B cell (primary cell): ENCODE results near the gene SH3D19. TPM values are rescaled to one million over a fixed set of nuclear protein-coding genes. Genes with fewer than 3 reads are reported as not detected.

Source experiments
- ATAC-seq: fragments of 200-7000 bp; cut with Tn5 transposase; one replicate; pipeline ENCODE4 v1.10.0; 2021; ENCODE audit warnings: low read depth, mild to moderate bottlenecking, moderate number of reproducible peaks, moderate library complexity
- CTCF ChIA-PET: fragments of 350-600 bp; sonication (Branson Sonifier 250); formaldehyde crosslinking; loops from one replicate; lab custom pipeline; 2021; ENCODE audit warnings: antibody characterized with exemption, inconsistent platforms; lab: Charles Lee
- POLR2A ChIA-PET: fragments of 350-600 bp; sonication (Branson Sonifier 250); formaldehyde crosslinking; loops from one replicate; lab custom pipeline; 2021; ENCODE audit warnings: antibody characterized with exemption; lab: Charles Lee
- DNase-seq: peaks from one replicate; pipeline ENCODE4 v3.0.0; 2013
- H2AFZ ChIP-seq: 2 replicates; pipeline ENCODE4 v1.6.1; 2012; ENCODE audit warnings: mild to moderate bottlenecking, low read depth, low read length; ENCODE audit not compliant: insufficient read depth, poor library complexity, severe bottlenecking
- H3K27ac ChIP-seq, 2 donors: 1 replicate in 1 of 2; 2 replicates in 1 of 2; pipeline ENCODE4 v1.5.1; 2012 to 2013; ENCODE audit warnings: low read length in 2 of 2, mild to moderate bottlenecking in 2 of 2, moderate library complexity in 1 of 2
- H3K27me3 ChIP-seq, 4 experiments: fragments of 200-600 bp in 1 of 4; sonication (generic) in 1 of 4; replicated peaks in 1 of 4; 1 replicate in 2 of 4; 2 replicates in 2 of 4; pipeline versions ENCODE4 v1.6.1 to v1.7.0; 2013 to 2016; ENCODE audit warnings: low read length in 3 of 4, mild to moderate bottlenecking in 2 of 4, mixed read lengths in 1 of 4, moderate library complexity in 1 of 4; ENCODE audit not compliant: insufficient read depth in 4 of 4, control insufficient read depth in 3 of 4; ENCODE audit errors: control extremely low read depth in 1 of 4
- H3K36me3 ChIP-seq, 2 experiments: replicated peaks in 1 of 2; 1 replicate in 1 of 2; 2 replicates in 1 of 2; pipeline versions ENCODE4 v1.6.1 to v1.7.1; 2013; ENCODE audit warnings: low read length in 1 of 2; ENCODE audit not compliant: insufficient read depth in 2 of 2, control insufficient read depth in 1 of 2; ENCODE audit errors: control extremely low read depth in 1 of 2, extremely low read depth in 1 of 2
- H3K4me1 ChIP-seq, 2 donors: fragments of 200-600 bp in 1 of 2; sonication (generic) in 1 of 2; 1 replicate in 1 of 2; 2 replicates in 1 of 2; pipeline versions ENCODE4 v1.5.1 to v1.6.1; 2013 to 2017; ENCODE audit warnings: low read length in 2 of 2; ENCODE audit not compliant: control insufficient read depth in 2 of 2, insufficient read depth in 2 of 2
- H3K4me2 ChIP-seq: replicated peaks from 2 replicates; pipeline ENCODE3; 2012; ENCODE audit warnings: mild to moderate bottlenecking, low read depth, low read length; ENCODE audit not compliant: poor library complexity, severe bottlenecking
- H3K4me3 ChIP-seq, 5 experiments: fragments of 200-600 bp in 1 of 5; sonication (generic) in 1 of 5; 1 replicate in 3 of 5; 2 replicates in 2 of 5; pipeline versions ENCODE4 v1.5.1 to v1.7.0; 2011 to 2016; ENCODE audit warnings: low read length in 4 of 5, mild to moderate bottlenecking in 4 of 5, low read depth in 2 of 5, control low read depth in 1 of 5, moderate library complexity in 1 of 5; ENCODE audit not compliant: insufficient read depth in 1 of 5; ENCODE audit errors: control extremely low read depth in 1 of 5, extremely low read depth in 1 of 5
- H3K79me2 ChIP-seq: fragments of 200-600 bp; sonication (generic); one replicate; pipeline ENCODE4 v1.6.0; 2016; ENCODE audit warnings: low read length; ENCODE audit not compliant: control insufficient read depth, insufficient read depth
- H3K9ac ChIP-seq: fragments of 200-600 bp; sonication (generic); 2 replicates; pipeline ENCODE4 v1.6.1; 2017; ENCODE audit warnings: mild to moderate bottlenecking, low read length, moderate library complexity
- H3K9me3 ChIP-seq, 3 donors: one replicate each; pipeline versions ENCODE4 v1.6.1 to v1.7.1; 2013; ENCODE audit warnings: low read length in 2 of 3; ENCODE audit not compliant: control insufficient read depth in 2 of 3, insufficient read depth in 1 of 3; ENCODE audit errors: control extremely low read depth in 1 of 3
- H4K20me1 ChIP-seq: 2 replicates; pipeline ENCODE4 v1.6.0; 2012; ENCODE audit warnings: mild to moderate bottlenecking, low read length; ENCODE audit not compliant: insufficient read depth, control insufficient read depth, poor library complexity, severe bottlenecking
- H3K27ac Mint-ChIP-seq: one replicate; pipeline ENCODE4 v1.8.0; 2021; ENCODE audit warnings: mixed read lengths
- H3K27me3 Mint-ChIP-seq: one replicate; pipeline ENCODE4 v1.8.0; 2021; ENCODE audit warnings: mixed read lengths
- H3K4me1 Mint-ChIP-seq: one replicate; pipeline ENCODE4 v1.8.0; 2021; ENCODE audit warnings: mixed read lengths
- H3K4me3 Mint-ChIP-seq: one replicate; pipeline ENCODE4 v1.8.0; 2021; ENCODE audit warnings: mixed read lengths
- H3K9me3 Mint-ChIP-seq: one replicate; pipeline ENCODE4 v1.8.0; 2022; ENCODE audit warnings: mixed read lengths; ENCODE audit not compliant: insufficient read depth
- CTCF ChIP-seq: fragments of 200-600 bp; IDR thresholded peaks from one replicate; pipeline ENCODE4 v1.8.0; 2022; ENCODE audit warnings: antibody characterized with exemption, mild to moderate bottlenecking
- EZH2 ChIP-seq: IDR thresholded peaks from 2 replicates; pipeline ENCODE4 v1.6.1; 2012; ENCODE audit warnings: borderline replicate concordance, low read depth, mild to moderate bottlenecking, moderate library complexity, low read length; ENCODE audit not compliant: insufficient read depth, poor library complexity, severe bottlenecking
- WGBS: methylation state at CpG from one replicate; pipeline ENCODE4 v1.1.5; 2013; ENCODE audit warnings: missing lambda C conversion rate; ENCODE audit not compliant: insufficient coverage; 5-methylcytosine and 5-hydroxymethylcytosine counted together
- intact Hi-C: fragments of 100-400 bp; cut with micrococcal nuclease; formaldehyde crosslinking; loops from one replicate; pipeline ENCODE4 v1.10.0; 2022
- polyA plus RNA-seq: library from polyadenylated mRNA; depleted of rRNA; stranded (reverse); fragments of >200 nt; gene quantifications from 2 replicates; pipeline ENCODE4 v1.2.3, GENCODE V29; 2012
- total RNA-seq, 2 donors: library from RNA; stranded (reverse); fragments of 120-200 nt in 1 of 2; gene quantifications; 1 replicate in 1 of 2; 2 replicates in 1 of 2; pipeline versions ENCODE4 v1.2.3 to v1.2.4, GENCODE V29; 2013 to 2022

The SH3D19 gene
- total and polyA plus RNA-seq, 2 donors (not counting 1 experiment from before 2014, with no cell fraction given) = 0.01 TPM; not detected in 1

DNA sequence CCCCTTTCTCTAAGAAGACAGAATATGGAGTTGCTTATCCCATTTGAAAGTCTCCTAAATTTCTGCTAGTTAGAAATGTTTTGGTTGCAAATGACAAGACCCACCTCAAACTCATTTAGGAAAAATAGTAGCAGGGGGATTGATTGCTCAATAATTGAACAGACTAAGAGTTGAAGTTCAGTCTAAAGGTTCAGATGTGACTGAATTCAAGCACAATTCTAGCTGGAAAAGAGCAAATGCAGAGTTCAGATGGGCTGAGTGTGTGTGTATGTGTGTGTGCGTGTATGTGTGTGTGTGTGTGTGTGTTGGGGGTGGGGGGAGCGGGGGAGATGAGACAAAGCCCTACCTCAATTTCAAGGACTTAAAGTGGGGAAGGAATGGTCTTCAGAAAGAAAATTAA is 35.7 kb upstream of the SH3D19 start:
- Mint-ChIP-seq H3K27me3 (peaks cover 17% of the 10 kb centered on the region), H3K27ac (no peak overlapping the region), H3K4me1 (no peaks in the 10 kb centered on the region), H3K4me3 (no peak overlapping the region), H3K9me3 (no peaks in the 10 kb centered on the region)
- ChIA-PET CTCF (no interaction called here), POLR2A (no interaction called here)
- Histone ChIP-seq H3K36me3 (no peaks in the 10 kb centered on the region), H3K9ac (no peak overlapping the region), H3K79me2 (no peaks in the 10 kb centered on the region), H3K27me3 (peaks cover 0 to 2% (median 0%) of the 10 kb centered on the region in 4 experiments), H2AFZ (no peak overlapping the region), H3K9me3 (no peaks in the 10 kb centered on the region), H4K20me1 (no peaks in the 10 kb centered on the region), H3K27ac (no peak overlapping the region), H3K4me1 (no peaks in the 10 kb centered on the region), H3K4me3 (no peak overlapping the region), H3K4me2 (no peak overlapping the region)
- 100% methylated on average over 1 of the region's 2 CpGs for WGBS
- no peak for TF ChIP-seq CTCF
- no peak for TF ChIP-seq EZH2
- intact Hi-C loops = no loop called here
- ATAC-seq (no peak), DNase-seq (no peak)

DNA sequence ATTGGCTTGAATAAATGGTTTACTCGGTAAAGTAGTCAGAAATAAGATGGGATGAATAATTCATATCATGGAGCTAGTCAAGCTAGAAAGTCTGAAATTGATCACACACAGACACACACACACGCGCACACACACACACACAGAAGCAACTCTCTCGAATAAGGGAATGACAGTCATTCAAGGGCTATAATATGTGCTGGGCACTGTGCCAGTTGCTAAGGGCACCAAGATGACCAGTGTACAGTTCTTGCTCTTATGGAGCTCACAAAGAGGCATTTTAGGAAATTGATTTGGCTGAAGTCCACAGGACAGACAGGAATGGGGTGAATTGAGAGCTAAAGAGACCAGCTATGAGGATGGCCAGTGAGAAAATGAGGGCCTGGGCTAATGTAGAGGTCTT is 34.2 kb upstream of the SH3D19 start:
- Histone ChIP-seq H3K79me2 (no peaks in the 10 kb centered on the region), H3K27ac (no peak overlapping the region), H3K36me3 (no peaks in the 10 kb centered on the region), H2AFZ (no peak overlapping the region), H4K20me1 (no peaks in the 10 kb centered on the region), H3K4me1 (no peaks in the 10 kb centered on the region), H3K4me2 (no peak overlapping the region), H3K9ac (no peak overlapping the region), H3K4me3 (no peak overlapping the region), H3K27me3 (peaks cover 0 to 2% (median 0%) of the 10 kb centered on the region in 4 experiments), H3K9me3 (no peaks in the 10 kb centered on the region)
- no peak for TF ChIP-seq EZH2
- no peak for TF ChIP-seq CTCF
- H3K4me1 Mint-ChIP-seq = no peaks in the 10 kb centered on the region
- no peak overlapping the region for H3K4me3 Mint-ChIP-seq
- DNase-seq (no peak), ATAC-seq (no peak)
- ChIA-PET POLR2A (no interaction called here), CTCF (no interaction called here)
- intact Hi-C loops = no loop called here
- WGBS = 100% methylated on average over 2 of the region's 4 CpGs
- H3K27me3 Mint-ChIP-seq = peaks cover 17% of the 10 kb centered on the region
- H3K9me3 Mint-ChIP-seq = no peaks in the 10 kb centered on the region
- no peak overlapping the region for H3K27ac Mint-ChIP-seq
